GM18951 (cell line): ENCODE measurements around the gene RASEF.

ENCODE experiments used
- POLR2A ChIP-seq: IDR thresholded peaks from 4 replicates; pipeline ENCODE4 v1.6.1; 2011; ENCODE audit warnings: mild to moderate bottlenecking; ENCODE audit not compliant: insufficient read length, insufficient read depth; ENCODE audit errors: extremely low read depth
- in situ Hi-C: fragments of 300-500 bp; cut with MboI; formaldehyde crosslinking; loops from one replicate; pipeline ENCODE4 v1.12.0; 2022; ENCODE audit warnings: low sequenced_read_pairs, mixed read lengths, inconsistent platforms; ENCODE audit not compliant: unreplicated experiment

RASEF gene

GRCh38 chr9:83036043-83036442 lies 26.9 kb downstream of the RASEF start:
- no peak for TF ChIP-seq POLR2A
- in situ Hi-C loops: no loop called here

GRCh38 chr9:83035143-83035542 lies 27.8 kb downstream of the RASEF start:
- no peak for TF ChIP-seq POLR2A
- in situ Hi-C loops: no loop called here

- in situ Hi-C loops: no loop called here
- TF ChIP-seq POLR2A: no peak
These were observed 28.4 kb downstream of the RASEF start for GRCh38 chr9:83034587-83034986.

GRCh38 chr9:83034026-83034425 lies 28.9 kb downstream of the RASEF start:
- no peak for TF ChIP-seq POLR2A
- in situ Hi-C loops: no loop called here

- in situ Hi-C loops: no loop called here
- no peak for TF ChIP-seq POLR2A
These were observed 30.8 kb downstream of the RASEF start for GRCh38 chr9:83032065-83032625.

GRCh38 chr9:83030391-83031107 lies 32.4 kb downstream of the RASEF start:
- TF ChIP-seq POLR2A: no peak
- in situ Hi-C loops: no loop called here

GRCh38 chr9:83029531-83030137 lies 33.3 kb downstream of the RASEF start:
- no peak for TF ChIP-seq POLR2A

GRCh38 chr9:83027153-83027891 lies 35.6 kb downstream of the RASEF start:
- no peak for TF ChIP-seq POLR2A
- in situ Hi-C loops: no loop called here

More at GRCh38 chr9:83029531-83030137, 33.3 kb downstream of the RASEF start:
- in situ Hi-C loops: no loop called here

GRCh38 chr9:83024506-83025125 lies 38.3 kb downstream of the RASEF start:
- no peak for TF ChIP-seq POLR2A
- in situ Hi-C loops: no loop called here

GRCh38 chr9:83023151-83023550 lies 39.8 kb downstream of the RASEF start:
- TF ChIP-seq POLR2A: no peak
- in situ Hi-C loops: no loop called here

- TF ChIP-seq POLR2A: no peak
- in situ Hi-C loops: no loop called here
These were observed 42.1 kb downstream of the RASEF start for GRCh38 chr9:83020864-83021263.

- TF ChIP-seq POLR2A: no peak
- in situ Hi-C loops: no loop called here
These were observed 42.6 kb downstream of the RASEF start for GRCh38 chr9:83020327-83020726.

GRCh38 chr9:83019246-83019645 lies 43.7 kb downstream of the RASEF start:
- no peak for TF ChIP-seq POLR2A
- in situ Hi-C loops: no loop called here
